ENCODE data around the gene CNTN4. TPM values are rescaled to one million over a fixed set of nuclear protein-coding genes. Genes with fewer than 3 reads are reported as not detected.

Gene CNTN4
- total RNA-seq, 1 experiment from 2014 or later, result 5.7 TPM

- CTCF ChIA-PET, result no interaction called here
- DNase-seq (ENCODE audit: low spot score), result peak; percentile 44
- TF ChIP-seq CTCF (conservative IDR thresholded peaks at IDR 0.05; ENCODE audit: low read depth, low read length) (no peak), EZH2 (IDR thresholded peaks at IDR 0.05; ENCODE audit: borderline replicate concordance, low read depth, low read length, poor library complexity, severe bottlenecking) (no peak)
- intact Hi-C loops (cut with micrococcal nuclease; ENCODE audit: unreplicated experiment), result no loop called here
- Histone ChIP-seq H3K9me3 (ENCODE audit: low read depth, low read length, poor library complexity, severe bottlenecking) (no peaks in the 10 kb centered on the region), H3K27ac (ENCODE audit: low read depth, low read length, poor library complexity, severe bottlenecking) (no peak overlapping the region), H3K4me3 (ENCODE audit: low read depth, low read length, poor library complexity, severe bottlenecking) (no peak overlapping the region), H3K4me1 (ENCODE audit: insufficient read depth, low read length, poor library complexity, severe bottlenecking) (peaks cover 6% of the 10 kb centered on the region), H3K27me3 (replicated peaks; ENCODE audit: insufficient read depth, low read depth, low read length, poor library complexity) (no peaks in the 10 kb centered on the region), H3K36me3 (ENCODE audit: insufficient read depth, low read length, poor library complexity, severe bottlenecking) (no peaks in the 10 kb centered on the region)
- BruUV-seq (replicated peaks), result no TSS peak
- POLR2A ChIA-PET (ENCODE audit: low non-redundant PET), result no interaction called here
These were observed 838.9 kb downstream of the CNTN4 start for GRCh38 chr3:2937592-2937991.

- TF ChIP-seq CTCF (conservative IDR thresholded peaks at IDR 0.05; ENCODE audit: low read depth, low read length) (no peak), EZH2 (IDR thresholded peaks at IDR 0.05; ENCODE audit: borderline replicate concordance, low read depth, low read length, poor library complexity, severe bottlenecking) (no peak)
- H3K36me3 ChIP-seq (ENCODE audit: insufficient read depth, low read length, poor library complexity, severe bottlenecking), result no peaks in the 10 kb centered on the region
- DNase-seq (ENCODE audit: low spot score), result no peak
- intact Hi-C loops (cut with micrococcal nuclease; ENCODE audit: unreplicated experiment), result no loop called here
- POLR2A ChIA-PET (ENCODE audit: low non-redundant PET), result no interaction called here
- no peaks in the 10 kb centered on the region for H3K27me3 ChIP-seq (replicated peaks; ENCODE audit: insufficient read depth, low read depth, low read length, poor library complexity)
- no peaks in the 10 kb centered on the region for H3K9me3 ChIP-seq (ENCODE audit: low read depth, low read length, poor library complexity, severe bottlenecking)
- H3K4me1 ChIP-seq (ENCODE audit: insufficient read depth, low read length, poor library complexity, severe bottlenecking), result peaks cover 6% of the 10 kb centered on the region
- no TSS peak for BruUV-seq (replicated peaks)
- no peak overlapping the region for H3K4me3 ChIP-seq (ENCODE audit: low read depth, low read length, poor library complexity, severe bottlenecking)
- CTCF ChIA-PET, result no interaction called here
- no peak overlapping the region for H3K27ac ChIP-seq (ENCODE audit: low read depth, low read length, poor library complexity, severe bottlenecking)
These were observed 840.0 kb downstream of the CNTN4 start for GRCh38 chr3:2938711-2939110.

GRCh38 chr3:2940062-2940461 lies 841.4 kb downstream of the CNTN4 start:
- POLR2A ChIA-PET (ENCODE audit: low non-redundant PET), result no interaction called here
- Histone ChIP-seq H3K9me3 (ENCODE audit: low read depth, low read length, poor library complexity, severe bottlenecking) (no peaks in the 10 kb centered on the region), H3K27ac (ENCODE audit: low read depth, low read length, poor library complexity, severe bottlenecking) (no peak overlapping the region), H3K27me3 (replicated peaks; ENCODE audit: insufficient read depth, low read depth, low read length, poor library complexity) (no peaks in the 10 kb centered on the region), H3K36me3 (ENCODE audit: insufficient read depth, low read length, poor library complexity, severe bottlenecking) (no peaks in the 10 kb centered on the region), H3K4me3 (ENCODE audit: low read depth, low read length, poor library complexity, severe bottlenecking) (no peak overlapping the region), H3K4me1 (ENCODE audit: insufficient read depth, low read length, poor library complexity, severe bottlenecking) (peaks cover 6% of the 10 kb centered on the region)
- CTCF ChIA-PET, result no interaction called here
- BruUV-seq (replicated peaks), result no TSS peak
- TF ChIP-seq EZH2 (IDR thresholded peaks at IDR 0.05; ENCODE audit: borderline replicate concordance, low read depth, low read length, poor library complexity, severe bottlenecking), result no peak
- no peak for TF ChIP-seq CTCF (conservative IDR thresholded peaks at IDR 0.05; ENCODE audit: low read depth, low read length)
- no peak for DNase-seq (ENCODE audit: low spot score)
- intact Hi-C loops (cut with micrococcal nuclease; ENCODE audit: unreplicated experiment), result no loop called here

Data from A673 (cell line).